Cardiac ventricle fibroblast (primary cell): ENCODE results near the gene MYOC. TPM values are rescaled to one million over a fixed set of nuclear protein-coding genes. Genes with fewer than 3 reads are reported as not detected.

Experiments
- total RNA-seq: library from RNA; depleted of rRNA; stranded (reverse); fragments of >200 nt; gene quantifications from 2 replicates; pipeline ENCODE4 v1.2.3, GENCODE V29; 2015

MYOC gene
- 0.10 TPM in 1 of 2 replicates, not detected in the other for total RNA-seq

GRCh38 chr1:171652234-171652822 is at the start of gene MYOC:
TSS of gene MYOC (minus strand) at chr1:171652688. CDS start at chr1:171652611, 77 bp downstream.

GRCh38 chr1:171622152-171622462 is 30.4 kb downstream of the MYOC start, which contains the start of gene MYOCOS:
TSS of gene MYOCOS (plus strand) at chr1:171622243. CDS start at chr1:171623884, 1,641 bp downstream.

Other genes starting within 250 kb of the MYOC start
- gene PRRC2C, start 167.2 kb downstream of the MYOC start, total RNA-seq, result 51.7 and 54.3 TPM in 2 replicates
- gene MYOCOS, start 30.4 kb downstream of the MYOC start, total RNA-seq, result not detected in 2 replicates
- gene VAMP4, start 89.4 kb upstream of the MYOC start, total RNA-seq, result 4.6 and 8.3 TPM in 2 replicates
- gene METTL13, start 129.0 kb upstream of the MYOC start, total RNA-seq, result 19.0 and 20.7 TPM in 2 replicates
- 0.05 and 0.44 TPM in 2 replicates for gene DNM3, start 188.8 kb upstream of the MYOC start, total RNA-seq